GM19455 (cell line): ENCODE measurements around the gene MPV17L2.

Experiments used
- ATAC-seq: cut with Tn5 transposase; IDR thresholded peaks from one replicate; pipeline ENCODE4 v1.9.1; 2021; ENCODE audit not compliant: unreplicated experiment

MPV17L2 gene

GRCh38 chr19:18232540-18233223 lies 39.7 kb downstream of the MPV17L2 start:
- no peak for ATAC-seq

GRCh38 chr19:18233224-18233825 lies 40.3 kb downstream of the MPV17L2 start:
- ATAC-seq: no peak

- ATAC-seq: no peak
These were observed 41.2 kb downstream of the MPV17L2 start for GRCh38 chr19:18234194-18234593.

GRCh38 chr19:18239303-18239702 lies 46.3 kb downstream of the MPV17L2 start:
- no peak for ATAC-seq

- no peak for ATAC-seq
These were observed 52.3 kb downstream of the MPV17L2 start for GRCh38 chr19:18245297-18245696.
